Glutamatergic neuron (in vitro differentiated cells): Measurements from ENCODE around the gene DDX42. TPM values are rescaled to one million over a fixed set of nuclear protein-coding genes. Genes with fewer than 3 reads are reported as not detected.

Experiments used
- DNase-seq: peaks from one replicate; pipeline ENCODE4 v3.0.0; 2022
- H3K27ac Mint-ChIP-seq: one replicate; pipeline ENCODE4 v1.8.0; 2020; ENCODE audit warnings: mild to moderate bottlenecking, mixed read lengths, inconsistent platforms; ENCODE audit not compliant: unreplicated experiment
- H3K27me3 Mint-ChIP-seq: one replicate; pipeline ENCODE4 v1.8.0; 2020; ENCODE audit warnings: mild to moderate bottlenecking, moderate library complexity, mixed read lengths, inconsistent platforms; ENCODE audit not compliant: unreplicated experiment
- H3K36me3 Mint-ChIP-seq: one replicate; pipeline ENCODE4 v1.8.0; 2020; ENCODE audit warnings: mild to moderate bottlenecking, mixed read lengths, inconsistent platforms; ENCODE audit not compliant: unreplicated experiment
- H3K4me1 Mint-ChIP-seq: one replicate; pipeline ENCODE4 v1.8.0; 2020; ENCODE audit warnings: mild to moderate bottlenecking, low read depth, mixed read lengths, inconsistent platforms; ENCODE audit not compliant: unreplicated experiment
- H3K4me3 Mint-ChIP-seq: one replicate; pipeline ENCODE4 v1.8.0; 2020; ENCODE audit warnings: mild to moderate bottlenecking, mixed read lengths, inconsistent platforms; ENCODE audit not compliant: unreplicated experiment
- H3K9me3 Mint-ChIP-seq: one replicate; pipeline ENCODE4 v1.8.0; 2020; ENCODE audit warnings: mild to moderate bottlenecking, moderate library complexity, mixed read lengths, inconsistent platforms; ENCODE audit not compliant: unreplicated experiment
- CTCF ChIP-seq: fragments of 200-600 bp; sonication (generic); IDR thresholded peaks from one replicate; pipeline ENCODE4 v1.5.0; 2021; ENCODE audit not compliant: partially characterized antibody, unreplicated experiment
- total RNA-seq: library from RNA; stranded (reverse); fragmentation: NEBNext Ultra II Directional; extraction: Animal tissue kit (Norgen Biotek cat#: 25700); gene quantifications from one replicate; pipeline ENCODE4 v1.2.1, GENCODE V29; 2021; ENCODE audit not compliant: unreplicated experiment

The DDX42 gene
- total RNA-seq, 1 donor from 2014 or later, result 181 TPM

GRCh38 chr17:63780507-63780906 is 6.5 kb downstream of the DDX42 start:
- DNase-seq, result no peak
- Mint-ChIP-seq H3K9me3 (no peaks in the 10 kb centered on the region), H3K27ac (no peak overlapping the region), H3K4me1 (peaks cover 14% of the 10 kb centered on the region), H3K4me3 (no peak overlapping the region), H3K27me3 (no peaks in the 10 kb centered on the region), H3K36me3 (no peaks in the 10 kb centered on the region)
- no peak for TF ChIP-seq CTCF

GRCh38 chr17:63780928-63781327 is 7.0 kb downstream of the DDX42 start:
- Mint-ChIP-seq H3K27ac (peak overlapping the region; percentile 11), H3K4me1 (peaks cover 12% of the 10 kb centered on the region), H3K36me3 (no peaks in the 10 kb centered on the region), H3K9me3 (no peaks in the 10 kb centered on the region), H3K4me3 (no peak overlapping the region), H3K27me3 (no peaks in the 10 kb centered on the region)
- DNase-seq, result no peak
- TF ChIP-seq CTCF, result no peak

- no peak overlapping the region for H3K27ac Mint-ChIP-seq
- peaks cover 7% of the 10 kb centered on the region for H3K4me1 Mint-ChIP-seq
- no peak overlapping the region for H3K4me3 Mint-ChIP-seq
- TF ChIP-seq CTCF, result no peak
- no peaks in the 10 kb centered on the region for H3K27me3 Mint-ChIP-seq
- H3K9me3 Mint-ChIP-seq, result no peaks in the 10 kb centered on the region
- H3K36me3 Mint-ChIP-seq, result no peaks in the 10 kb centered on the region
- no peak for DNase-seq
Measured at GRCh38 chr17:63783522-63783921, 9.6 kb downstream of the DDX42 start.

GRCh38 chr17:63785556-63785955 is 11.6 kb downstream of the DDX42 start:
- DNase-seq, result no peak
- Mint-ChIP-seq H3K36me3 (no peaks in the 10 kb centered on the region), H3K27me3 (no peaks in the 10 kb centered on the region), H3K9me3 (no peaks in the 10 kb centered on the region), H3K27ac (no peak overlapping the region), H3K4me1 (peaks cover 7% of the 10 kb centered on the region), H3K4me3 (no peak overlapping the region)
- no peak for TF ChIP-seq CTCF

- no peak for DNase-seq
- no peak for TF ChIP-seq CTCF
- H3K27ac Mint-ChIP-seq, result no peak overlapping the region
- H3K9me3 Mint-ChIP-seq, result no peaks in the 10 kb centered on the region
- H3K36me3 Mint-ChIP-seq, result no peaks in the 10 kb centered on the region
- H3K4me3 Mint-ChIP-seq, result no peak overlapping the region
- no peaks in the 10 kb centered on the region for H3K27me3 Mint-ChIP-seq
- peaks cover 7% of the 10 kb centered on the region for H3K4me1 Mint-ChIP-seq
Measured at GRCh38 chr17:63786117-63786516, 12.1 kb downstream of the DDX42 start.
